Left ventricle myocardium inferior (tissue), 1 donor: ENCODE results near the gene MOGAT2. TPM values are rescaled to one million over a fixed set of nuclear protein-coding genes. Genes with fewer than 3 reads are reported as not detected.

Experiments used
- DNase-seq: peaks from one replicate; pipeline ENCODE4 v3.0.0-alpha.2; 2020
- H3K27ac ChIP-seq: fragments of 200-600 bp; replicated peaks from 2 replicates; pipeline ENCODE4 v1.8.0; 2021
- H3K27me3 ChIP-seq: fragments of 200-600 bp; 2 replicates; pipeline ENCODE4 v1.8.0; 2021; ENCODE audit warnings: low read depth
- H3K36me3 ChIP-seq: fragments of 200-600 bp; 2 replicates; pipeline ENCODE4 v1.8.0; 2021
- H3K4me1 ChIP-seq: fragments of 200-600 bp; 2 replicates; pipeline ENCODE4 v1.8.0; 2021
- H3K4me3 ChIP-seq: fragments of 200-600 bp; 2 replicates; pipeline ENCODE4 v1.8.0; 2021; ENCODE audit warnings: mild to moderate bottlenecking, moderate library complexity
- H3K9me3 ChIP-seq: fragments of 200-600 bp; replicated peaks from 2 replicates; pipeline ENCODE4 v1.8.0; 2021
- intact Hi-C: fragments of 100-400 bp; cut with micrococcal nuclease; formaldehyde crosslinking; loops from one replicate; pipeline ENCODE4 v1.11.0; 2022
- total RNA-seq: library from RNA; stranded (reverse); fragmentation: NEBNext Ultra II Directional; extraction: Animal tissue kit (Norgen Biotek cat#: 25700); gene quantifications from one replicate; pipeline ENCODE4 v1.2.1, GENCODE V29; 2021
- TF ChIP-seq, protein P1 (sequence below): fragments of 200-600 bp; IDR thresholded peaks from 2 replicates; pipeline ENCODE4 v1.8.0; 2021; ENCODE audit warnings: antibody characterized with exemption, mild to moderate bottlenecking, borderline replicate concordance
- donor health status: DM: no; HTN: yes; CAD: no; lungs with severe emphysema.

MOGAT2 gene
- total RNA-seq, 1 donor from 2014 or later = not detected

DNA sequence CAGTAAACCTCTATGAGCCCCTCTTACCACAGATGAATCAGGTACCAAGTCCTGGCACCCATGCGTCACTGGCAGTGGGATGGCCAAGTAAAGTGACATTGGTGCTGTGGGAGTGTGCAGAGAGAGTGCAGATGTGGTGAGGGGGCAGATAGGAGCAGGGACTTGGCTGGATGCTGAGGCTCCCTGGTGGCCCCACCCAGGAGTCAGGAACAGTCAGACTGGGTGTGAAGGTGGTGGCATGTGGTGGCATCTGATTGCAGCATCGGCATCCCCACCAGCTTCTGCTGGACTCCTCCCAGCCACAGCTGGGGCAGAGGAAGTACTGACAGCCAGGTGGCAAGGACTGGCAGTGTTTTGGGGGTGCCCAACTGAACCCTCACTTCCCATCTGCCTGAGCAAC is 62.3 kb downstream of the MOGAT2 start:
- Histone ChIP-seq H3K4me3 (no peak overlapping the region), H3K4me1 (no peaks in the 10 kb centered on the region), H3K27me3 (no peaks in the 10 kb centered on the region), H3K36me3 (no peaks in the 10 kb centered on the region), H3K27ac (no peak overlapping the region), H3K9me3 (no peaks in the 10 kb centered on the region)
- intact Hi-C loops = no loop called here
- DNase-seq = no peak
- TF ChIP-seq, protein P1, sequence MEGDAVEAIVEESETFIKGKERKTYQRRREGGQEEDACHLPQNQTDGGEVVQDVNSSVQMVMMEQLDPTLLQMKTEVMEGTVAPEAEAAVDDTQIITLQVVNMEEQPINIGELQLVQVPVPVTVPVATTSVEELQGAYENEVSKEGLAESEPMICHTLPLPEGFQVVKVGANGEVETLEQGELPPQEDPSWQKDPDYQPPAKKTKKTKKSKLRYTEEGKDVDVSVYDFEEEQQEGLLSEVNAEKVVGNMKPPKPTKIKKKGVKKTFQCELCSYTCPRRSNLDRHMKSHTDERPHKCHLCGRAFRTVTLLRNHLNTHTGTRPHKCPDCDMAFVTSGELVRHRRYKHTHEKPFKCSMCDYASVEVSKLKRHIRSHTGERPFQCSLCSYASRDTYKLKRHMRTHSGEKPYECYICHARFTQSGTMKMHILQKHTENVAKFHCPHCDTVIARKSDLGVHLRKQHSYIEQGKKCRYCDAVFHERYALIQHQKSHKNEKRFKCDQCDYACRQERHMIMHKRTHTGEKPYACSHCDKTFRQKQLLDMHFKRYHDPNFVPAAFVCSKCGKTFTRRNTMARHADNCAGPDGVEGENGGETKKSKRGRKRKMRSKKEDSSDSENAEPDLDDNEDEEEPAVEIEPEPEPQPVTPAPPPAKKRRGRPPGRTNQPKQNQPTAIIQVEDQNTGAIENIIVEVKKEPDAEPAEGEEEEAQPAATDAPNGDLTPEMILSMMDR = no peak

DNA sequence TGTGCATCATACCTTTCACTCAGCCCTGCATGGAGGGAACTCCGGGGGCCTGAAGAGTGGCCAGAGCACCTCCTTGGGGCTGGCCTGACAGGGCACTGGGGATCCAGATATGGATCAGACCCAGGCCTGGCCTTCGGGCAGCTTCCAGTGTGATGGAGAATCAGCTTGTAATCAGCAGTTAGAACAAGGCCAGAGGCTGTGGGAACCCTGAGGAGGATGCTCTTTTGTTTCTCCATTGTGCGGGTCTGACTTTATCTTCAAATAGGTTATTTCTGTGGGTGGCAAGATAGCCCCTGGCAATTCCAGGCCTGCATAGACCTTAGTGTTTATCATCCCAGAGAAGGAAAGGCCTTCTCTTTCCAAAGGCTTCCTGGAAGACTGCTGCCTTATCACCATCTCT is 63.2 kb downstream of the MOGAT2 start:
- no peak overlapping the region for H3K27ac ChIP-seq
- H3K4me3 ChIP-seq = no peak overlapping the region
- TF ChIP-seq, protein P1 = no peak
- no peak for DNase-seq
- H3K9me3 ChIP-seq = no peaks in the 10 kb centered on the region
- H3K4me1 ChIP-seq = no peaks in the 10 kb centered on the region
- H3K27me3 ChIP-seq = no peaks in the 10 kb centered on the region
- intact Hi-C loops = no loop called here
- no peaks in the 10 kb centered on the region for H3K36me3 ChIP-seq

DNA sequence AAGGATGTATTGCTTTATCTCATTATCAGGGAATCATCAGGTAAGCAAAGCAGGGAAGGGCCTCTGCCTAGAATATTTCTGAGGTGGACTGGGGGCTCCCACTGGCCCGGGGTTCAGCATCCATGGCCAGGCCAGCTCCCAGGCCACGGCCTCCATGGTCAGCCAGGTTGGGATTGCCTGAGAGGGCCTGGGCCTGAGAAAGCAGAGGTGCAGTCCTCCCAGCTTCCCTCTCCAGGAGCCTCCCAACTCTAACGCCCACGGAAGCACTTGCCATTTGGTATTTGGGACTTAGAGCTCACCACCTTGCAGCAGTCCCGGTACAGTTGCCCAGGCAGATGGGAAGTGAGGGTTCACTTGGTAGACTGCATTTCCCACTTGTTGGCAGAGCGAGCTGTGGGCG is 63.7 kb downstream of the MOGAT2 start:
- no peak for DNase-seq
- H3K9me3 ChIP-seq = no peaks in the 10 kb centered on the region
- H3K27ac ChIP-seq = no peak overlapping the region
- no peaks in the 10 kb centered on the region for H3K27me3 ChIP-seq
- TF ChIP-seq, protein P1 = no peak
- H3K4me3 ChIP-seq = no peak overlapping the region
- no peaks in the 10 kb centered on the region for H3K36me3 ChIP-seq
- intact Hi-C loops = no loop called here
- no peaks in the 10 kb centered on the region for H3K4me1 ChIP-seq

DNA sequence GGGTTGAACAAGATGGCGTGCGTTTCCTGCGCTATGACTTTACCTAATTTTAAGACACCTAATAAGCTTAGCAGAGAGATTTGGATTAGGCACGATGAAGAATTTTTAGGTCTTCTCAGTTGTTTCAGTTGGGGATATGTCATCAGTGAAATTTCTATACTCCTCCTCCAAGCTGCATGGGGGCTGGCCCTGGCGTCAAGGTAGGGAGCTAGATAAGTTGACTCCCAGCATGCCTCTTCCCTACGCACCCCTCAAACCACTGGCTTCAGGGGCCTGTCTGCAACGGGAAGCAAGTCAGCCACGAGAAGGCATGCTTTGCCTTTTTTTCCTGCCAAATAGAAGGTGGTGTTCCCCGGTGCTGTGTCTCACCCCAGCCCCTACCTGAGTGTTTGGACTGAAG is 64.2 kb downstream of the MOGAT2 start:
- no peak for DNase-seq
- no peaks in the 10 kb centered on the region for H3K4me1 ChIP-seq
- TF ChIP-seq, protein P1 = no peak
- no peaks in the 10 kb centered on the region for H3K9me3 ChIP-seq
- H3K27me3 ChIP-seq = no peaks in the 10 kb centered on the region
- H3K36me3 ChIP-seq = no peaks in the 10 kb centered on the region
- H3K4me3 ChIP-seq = no peak overlapping the region
- intact Hi-C loops = no loop called here
- no peak overlapping the region for H3K27ac ChIP-seq

Other genes with a start within 250 kb of the MOGAT2 start
- 4.4 TPM for gene GDPD5, start 191.9 kb upstream of the MOGAT2 start, total RNA-seq
- 57.6 TPM for gene SERPINH1, start 155.6 kb upstream of the MOGAT2 start, total RNA-seq
- gene MAP6, start 48.8 kb upstream of the MOGAT2 start, total RNA-seq = 5.7 TPM
- 6.9 TPM for gene DGAT2, start 50.9 kb downstream of the MOGAT2 start, total RNA-seq
- gene UVRAG, start 97.4 kb downstream of the MOGAT2 start, total RNA-seq = 11.4 TPM